ENCODE data around the gene IGLL5. TPM values are rescaled to one million over a fixed set of nuclear protein-coding genes. Genes with fewer than 3 reads are reported as not detected.

The IGLL5 gene
- total and polyA plus RNA-seq, 2 of the 13 experiments (the other 11 are each of a cell fraction or from before 2014, with no cell fraction given) = not detected

GRCh38 chr22:22922954-22923319 is 35.3 kb downstream of the IGLL5 start (continued):
- no peak for TF ChIP-seq IKZF4 (CRISPR knock-in tag; IDR thresholded peaks at IDR 0.05; ENCODE audit: borderline replicate concordance, low read depth, not compliant biosample characterization)

GRCh38 chr22:22923379-22923778 is 35.8 kb downstream of the IGLL5 start:
- intact Hi-C loops (cut with micrococcal nuclease; ENCODE audit: unreplicated experiment) = no loop called here
- Histone ChIP-seq H3K36me3 (replicated peaks in 1 of 2; ENCODE audit: control insufficient read depth in 1 of 2, insufficient read depth in 2 of 2, low read length in 2 of 2) (no peaks in the 10 kb centered on the region), H3K79me2 (ENCODE audit: insufficient read depth, low read length) (no peaks in the 10 kb centered on the region), H3K4me1 (ENCODE audit: insufficient read depth, low read length) (no peaks in the 10 kb centered on the region), H3K27me3 (ENCODE audit: control insufficient read depth in 1 of 2, insufficient read depth in 2 of 2, low read length in 2 of 2) (peaks cover 11 to 61% of the 10 kb centered on the region in 2 experiments; a peak in 4 of 5 replicates), H3K27ac (ENCODE audit: extremely low read length, insufficient read depth, low read length) (no peak overlapping the region), H3K9ac (ENCODE audit: insufficient read depth, low read depth, low read length) (no peak overlapping the region), H3K9me3 (ENCODE audit: low read length) (no peaks in the 10 kb centered on the region), H4K20me1 (ENCODE audit: insufficient read depth, low read length) (no peaks in the 10 kb centered on the region), H3K4me3 (replicated peaks in 1 of 3; ENCODE audit: insufficient read depth in 1 of 3, low read depth in 2 of 3, low read length in 3 of 3) (no peak overlapping the region), H2AFZ (ENCODE audit: low read length) (no peak overlapping the region), H3K4me2 (ENCODE audit: low read depth, low read length) (no peak overlapping the region)
- TF ChIP-seq ZNF256 (CRISPR knock-in tag; conservative IDR thresholded peaks at IDR 0.05) = no peak
- no peak for TF ChIP-seq ZNF142 (CRISPR knock-in tag; IDR thresholded peaks at IDR 0.05)
- TF ChIP-seq TERF1 (CRISPR knock-in tag; IDR thresholded peaks at IDR 0.05) = no peak
- DNase-seq (ENCODE audit: low spot score) (no peak), FAIRE-seq (no peak), ATAC-seq (no peak)
- ChIA-PET CTCF (ENCODE audit: low intra/inter-chr PET ratio, low total read pairs) (no interaction called here), POLR2A (no interaction called here)
- WGBS (ENCODE audit: low lambda C conversion rate) = 23% methylated on average over 4 of the region's 4 CpGs
- in situ Hi-C loops (cut with HindIII; ENCODE audit: extremely low pct_ligation_motif_present, low pct_unique_long_range_greater_than_20kb) = no loop called here
- BruUV-seq (replicated peaks) = no TSS peak
